Psoas muscle (tissue), 8 donors: ENCODE results near the gene RSL1D1. TPM values are rescaled to one million over a fixed set of nuclear protein-coding genes. Genes with fewer than 3 reads are reported as not detected.
"Not testable (repeated sequence)": the region's sequence is repeated elsewhere in the genome, so short reads cannot be mapped to it uniquely, and the experiment has no call there.

Experiments
- ATAC-seq, 4 donors: fragments of 200-7000 bp; cut with Tn5 transposase; one replicate each; pipeline ENCODE4 v1.9.1; 2020; ENCODE audit warnings: moderate library complexity in 3 of 4, mild to moderate bottlenecking in 2 of 4
- DNase-seq, 2 donors: peaks; one replicate each; pipeline ENCODE4 v3.0.0-alpha.2; 2020
- H3K27ac ChIP-seq: fragments of 200-600 bp; one replicate; pipeline ENCODE4 v1.8.0; 2022
- H3K27me3 ChIP-seq, 3 donors: fragments of 200-600 bp in 1 of 3; one replicate each; pipeline versions ENCODE4 v1.6.1 to v1.8.0; 2013 to 2022; ENCODE audit warnings: low read length in 2 of 3, mild to moderate bottlenecking in 2 of 3, moderate library complexity in 1 of 3; ENCODE audit not compliant: insufficient read depth in 3 of 3
- H3K36me3 ChIP-seq, 2 donors: fragments of 200-600 bp in 1 of 2; one replicate each; pipeline versions ENCODE4 v1.6.1 to v1.8.0; 2013 to 2022; ENCODE audit warnings: low read depth in 1 of 2, mild to moderate bottlenecking in 1 of 2, moderate library complexity in 1 of 2; ENCODE audit not compliant: insufficient read depth in 1 of 2
- H3K4me1 ChIP-seq: fragments of 200-600 bp; one replicate; pipeline ENCODE4 v1.8.0; 2022
- H3K4me3 ChIP-seq: fragments of 200-600 bp; one replicate; pipeline ENCODE4 v1.8.0; 2022; ENCODE audit warnings: mild to moderate bottlenecking
- H3K9me3 ChIP-seq: fragments of 200-600 bp; one replicate; pipeline ENCODE4 v1.8.0; 2022
- CTCF ChIP-seq: fragments of 200-600 bp; IDR thresholded peaks from one replicate; pipeline ENCODE4 v1.8.0; 2022; ENCODE audit warnings: antibody characterized with exemption
- WGBS, 3 donors: extraction: QIAGEN DNeasy Blood & Tissue Kit; methylation state at CpG; one replicate each; pipeline versions ENCODE4 v1.1.6 to v1.1.7; 2013; 5-methylcytosine and 5-hydroxymethylcytosine counted together
- intact Hi-C, 2 donors: fragments of 100-400 bp; cut with DNase I; formaldehyde crosslinking; loops; one replicate each; pipeline versions ENCODE4 v1.11.0 to v1.14.2; 2022
- polyA plus RNA-seq, 3 donors: library from polyadenylated mRNA; stranded (reverse); fragments of 200-250 nt; gene quantifications; one replicate each; pipeline ENCODE4 v1.2.3, GENCODE V29; 2013
- total RNA-seq, 4 donors: library from RNA; stranded (reverse); fragmentation: NEBNext Ultra II Directional in 2 of 4; extraction: Animal tissue kit (Norgen Biotek cat#: 25700) in 2 of 4; gene quantifications; one replicate each; pipeline versions ENCODE4 v1.2.1 to v1.2.4, GENCODE V29; 2021 to 2023
- donor health status: healthy with polysubstance abuse.
- donor health status: DM: no; HTN: no; CAD: no; lungs with moderate emphysema.
- donor health status: Bipolar disorder and iron deficiency.
- donor health status: healthy.
- donor health status: DM: yes; HTN: yes; CAD: no.
- donor health status: DM: no; HTN: no; CAD: no.
- donor health status: DM: no; HTN: no; CAD: no.
- donor health status: DM: yes; HTN: yes; CAD: no.

RSL1D1 gene
- total and polyA plus RNA-seq, 7 donors = 197 to 271 (median 241) TPM

GRCh38 chr16:11835891-11836649 is 15.3 kb downstream of the RSL1D1 start:
- Histone ChIP-seq H3K27ac (peak overlapping the region; percentile 83), H3K9me3 (no peaks in the 10 kb centered on the region), H3K27me3 (no peaks in the 10 kb centered on the region), H3K4me1 (peaks cover 11% of the 10 kb centered on the region), H3K36me3 (peaks cover 13 to 50% of the 10 kb centered on the region in 2 donors), H3K4me3 (no peak overlapping the region)
- ATAC-seq (no peak), DNase-seq (no peak)
- no peak for TF ChIP-seq CTCF
- 30 to 43% (median 38%) methylated on average over 9 of the region's 9 CpGs for WGBS, 3 donors
- intact Hi-C loops = loop anchor here in 1 of 2 donors (5.0 kb wide), 1 partner anchor 39 kb away; the partner anchor contains the start of gene ZC3H7A

DNA sequence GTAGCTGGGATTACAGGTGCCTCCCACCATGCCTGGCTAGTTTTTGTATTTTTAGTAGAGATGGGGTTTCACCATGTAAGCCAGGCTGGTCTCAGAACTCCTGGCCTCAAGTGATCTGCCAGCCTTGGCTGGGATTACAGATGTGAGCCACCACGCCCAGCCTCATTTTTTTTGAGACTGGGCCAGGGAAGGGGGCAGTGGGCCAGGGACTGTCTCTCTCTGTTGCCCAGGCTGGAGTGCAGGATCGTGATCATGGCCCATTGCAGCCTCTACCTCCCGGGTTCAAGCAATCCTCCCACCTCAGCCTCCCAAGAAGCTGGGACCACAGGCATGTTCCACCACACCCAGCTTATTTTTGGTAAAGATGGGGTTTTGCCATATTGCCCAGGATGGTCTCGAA is 16.0 kb downstream of the RSL1D1 start:
- H3K4me1 ChIP-seq = peaks cover 11% of the 10 kb centered on the region
- peaks cover 12 to 43% of the 10 kb centered on the region in 2 donors for H3K36me3 ChIP-seq
- no peaks in the 10 kb centered on the region for H3K27me3 ChIP-seq
- no peak for TF ChIP-seq CTCF
- WGBS, 3 donors = 52 to 71% (median 58%) methylated on average over 4 of the region's 4 CpGs
- ATAC-seq (peak; percentile 6 to 30 (median 18)), DNase-seq (no peak)
- intact Hi-C loops = loop anchor here in 1 of 2 donors (5.0 kb wide), 1 partner anchor 38 kb away; the partner anchor contains the start of gene ZC3H7A
- H3K4me3 ChIP-seq = no peak overlapping the region
- no peaks in the 10 kb centered on the region for H3K9me3 ChIP-seq
- H3K27ac ChIP-seq = peak overlapping the region; percentile 83

- peak in 1 of 2 donors; percentile 69 for DNase-seq
- intact Hi-C loops = no loop called here
- Histone ChIP-seq H3K4me1 (peaks cover 11% of the 10 kb centered on the region), H3K36me3 (peaks cover 8 to 31% of the 10 kb centered on the region in 2 donors), H3K4me3 (peak overlapping the region; percentile 23), H3K27ac (peak overlapping the region; percentile 83), H3K9me3 (no peaks in the 10 kb centered on the region), H3K27me3 (no peaks in the 10 kb centered on the region)
- peak; percentile 91 to 94 (median 92) for ATAC-seq
- WGBS, 3 donors = 41 to 55% (median 42%) methylated on average over 6 of the region's 6 CpGs
- TF ChIP-seq CTCF = no peak
These were observed 17.2 kb downstream of the RSL1D1 start for GRCh38 chr16:11833951-11834695.

DNA sequence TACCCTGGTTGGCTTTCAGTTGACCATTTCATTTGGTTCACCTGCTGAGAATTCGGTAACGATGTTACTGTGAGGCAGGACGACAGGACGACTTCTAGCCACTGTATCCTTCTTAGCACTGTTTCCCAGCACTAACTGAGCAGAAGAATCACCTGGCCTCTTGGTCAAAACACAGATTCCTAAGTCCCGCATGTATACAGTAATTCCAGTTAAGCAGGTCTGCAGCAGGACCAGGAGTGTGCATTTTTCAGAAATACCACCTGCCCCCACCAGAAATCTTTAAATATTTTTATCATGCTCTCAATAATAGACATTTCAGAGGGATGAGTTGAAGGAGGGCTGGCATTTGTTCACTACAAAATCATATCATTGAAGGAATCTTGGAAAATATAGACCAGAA is 22.6 kb downstream of the RSL1D1 start:
- Histone ChIP-seq H3K36me3 (no peaks in the 10 kb centered on the region), H3K27ac (no peak overlapping the region), H3K4me3 (no peak overlapping the region), H3K9me3 (no peaks in the 10 kb centered on the region), H3K4me1 (peaks cover 10% of the 10 kb centered on the region), H3K27me3 (no peaks in the 10 kb centered on the region)
- TF ChIP-seq CTCF = no peak
- DNase-seq = no peak
- intact Hi-C loops = no loop called here
- 72 to 87% (median 80%) methylated on average over 5 of the region's 5 CpGs for WGBS, 3 donors
- ATAC-seq = no peak

DNA sequence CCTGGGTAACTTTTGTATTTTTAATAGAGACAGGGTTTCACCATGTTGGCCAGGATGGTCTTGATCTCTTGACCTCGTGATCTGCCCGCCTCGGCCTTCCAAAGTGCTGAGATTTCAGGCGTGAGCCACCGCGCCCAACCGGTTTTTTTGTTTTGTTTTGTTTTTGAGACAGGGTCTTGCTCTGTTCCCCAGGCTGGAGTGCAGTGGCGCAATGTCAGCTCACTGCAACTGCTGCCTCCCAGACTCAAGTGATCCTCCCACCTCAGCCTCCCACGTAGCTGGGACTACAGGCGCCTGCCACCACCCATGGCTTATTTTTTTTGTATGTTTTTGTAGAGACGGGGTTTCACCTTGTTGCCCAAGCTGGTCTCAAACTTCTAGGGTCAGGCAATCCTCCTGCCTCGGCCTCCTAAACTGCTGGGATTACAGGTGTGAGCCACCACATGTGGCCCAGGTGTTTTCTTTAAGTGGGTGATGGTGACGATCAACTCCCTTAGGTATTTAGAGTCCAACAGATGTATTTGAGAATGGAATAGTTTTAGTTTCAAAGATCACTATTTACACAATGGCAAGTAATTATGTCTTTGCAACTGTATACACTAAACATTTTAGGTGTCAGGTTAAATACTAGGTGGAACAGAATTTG is 25.7 kb downstream of the RSL1D1 start:
- DNase-seq, H3K4me1 ChIP-seq, H3K27me3 ChIP-seq, intact Hi-C loops, ATAC-seq, H3K4me3 ChIP-seq, H3K36me3 ChIP-seq, H3K9me3 ChIP-seq, H3K27ac ChIP-seq: not testable (repeated sequence)
- WGBS, 3 donors = 90 to 96% (median 93%) methylated on average over 13 of the region's 13 CpGs
